Measurements from ENCODE around the gene DCLK3.

DCLK3 gene

GRCh38 chr3:36740787-36741186, 23.6 kb downstream of the DCLK3 start:
- H3K4me3 ChIP-seq (ENCODE audit: low read depth, low read length): no peak overlapping the region
- H3K27ac ChIP-seq (ENCODE audit: low read depth, low read length): no peak overlapping the region
- no peaks in the 10 kb centered on the region for H3K79me1 ChIP-seq (ENCODE audit: low read length)
- no peak overlapping the region for H2BK5ac ChIP-seq (ENCODE audit: low read depth, low read length, poor library complexity)
- no peak overlapping the region for H3K9ac ChIP-seq (ENCODE audit: low read length)
- no peak overlapping the region for H3K14ac ChIP-seq (ENCODE audit: low read length)
- WGBS (ENCODE audit: extremely low coverage, insufficient coverage, insufficient read length): no CpG with 5 or more reads among the region's 2 CpGs
- H3K4me2 ChIP-seq (ENCODE audit: low read length): no peak overlapping the region
- no peak overlapping the region for H2BK120ac ChIP-seq (ENCODE audit: insufficient read depth, low read length, poor library complexity)
- H2BK12ac ChIP-seq (ENCODE audit: low read length): no peak overlapping the region
- H3K9me3 ChIP-seq (ENCODE audit: insufficient read depth, low read depth, low read length): peaks cover 3% of the 10 kb centered on the region
- H4K8ac ChIP-seq (ENCODE audit: low read depth, low read length): no peak overlapping the region
- no peaks in the 10 kb centered on the region for H3K27me3 ChIP-seq (ENCODE audit: insufficient read depth, low read length)
- H3K4me1 ChIP-seq (ENCODE audit: control insufficient read depth in 1 of 2, insufficient read depth in 2 of 2, low read length in 2 of 2): peaks cover 3 to 9% of the 10 kb centered on the region in 2 experiments
- H3K36me3 ChIP-seq (ENCODE audit: control insufficient read depth in 1 of 2, insufficient read depth in 2 of 2, low read length in 2 of 2): no peaks in the 10 kb centered on the region
- no peak overlapping the region for H4K91ac ChIP-seq (ENCODE audit: low read depth, low read length)
- no peak overlapping the region for H4K12ac ChIP-seq (ENCODE audit: low read depth, low read length)
- H3K18ac ChIP-seq (ENCODE audit: low read length): no peak overlapping the region
- no peaks in the 10 kb centered on the region for H3K79me2 ChIP-seq (ENCODE audit: control insufficient read depth, insufficient read depth, low read length, poor library complexity)
- no peak overlapping the region for H2AFZ ChIP-seq (ENCODE audit: insufficient read depth, low read length, poor library complexity)
- no peak overlapping the region for H2AK5ac ChIP-seq (ENCODE audit: low read length)
- no peak for DNase-seq
- H3K23ac ChIP-seq (ENCODE audit: low read length): no peak overlapping the region
- no peak overlapping the region for H3K4ac ChIP-seq (ENCODE audit: low read depth, low read length)

DNA sequence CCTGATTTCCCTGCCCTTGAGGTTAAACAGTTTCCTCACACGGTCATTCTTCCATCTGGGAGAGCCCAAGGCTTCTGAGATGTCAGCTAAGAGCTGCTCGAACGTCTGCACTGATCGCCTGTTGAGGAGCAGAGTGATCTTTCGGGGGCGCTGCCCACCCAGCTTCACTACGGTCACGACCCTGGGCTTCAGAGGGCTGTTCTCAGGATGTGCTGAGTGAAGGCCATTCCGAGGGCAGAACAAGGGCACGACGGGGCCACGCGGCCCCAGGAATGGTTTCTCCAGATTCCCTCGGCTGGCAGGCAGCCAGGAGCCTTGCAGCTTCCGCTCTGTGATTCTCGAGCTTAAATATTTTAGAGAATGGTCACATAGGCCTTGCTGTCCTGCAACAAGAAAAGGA, 25.7 kb downstream of the DCLK3 start:
- no peak overlapping the region for H2BK5ac ChIP-seq (ENCODE audit: low read depth, low read length, poor library complexity)
- WGBS (ENCODE audit: extremely low coverage, insufficient coverage, insufficient read length): no CpG with 5 or more reads among the region's 16 CpGs
- no peak overlapping the region for H3K14ac ChIP-seq (ENCODE audit: low read length)
- no peak overlapping the region for H4K12ac ChIP-seq (ENCODE audit: low read depth, low read length)
- no peak overlapping the region for H3K18ac ChIP-seq (ENCODE audit: low read length)
- no peaks in the 10 kb centered on the region for H3K79me1 ChIP-seq (ENCODE audit: low read length)
- H3K27ac ChIP-seq (ENCODE audit: low read depth, low read length): no peak overlapping the region
- peaks cover 3% of the 10 kb centered on the region for H3K9me3 ChIP-seq (ENCODE audit: insufficient read depth, low read depth, low read length)
- no peak overlapping the region for H3K4me3 ChIP-seq (ENCODE audit: low read depth, low read length)
- H2BK12ac ChIP-seq (ENCODE audit: low read length): no peak overlapping the region
- H2AK5ac ChIP-seq (ENCODE audit: low read length): no peak overlapping the region
- no peak overlapping the region for H3K4me2 ChIP-seq (ENCODE audit: low read length)
- H3K4me1 ChIP-seq (ENCODE audit: control insufficient read depth in 1 of 2, insufficient read depth in 2 of 2, low read length in 2 of 2): peaks cover 3 to 15% of the 10 kb centered on the region in 2 experiments
- DNase-seq: no peak
- H4K91ac ChIP-seq (ENCODE audit: low read depth, low read length): no peak overlapping the region
- no peaks in the 10 kb centered on the region for H3K79me2 ChIP-seq (ENCODE audit: control insufficient read depth, insufficient read depth, low read length, poor library complexity)
- no peak overlapping the region for H3K9ac ChIP-seq (ENCODE audit: low read length)
- no peak overlapping the region for H2AFZ ChIP-seq (ENCODE audit: insufficient read depth, low read length, poor library complexity)
- no peaks in the 10 kb centered on the region for H3K27me3 ChIP-seq (ENCODE audit: insufficient read depth, low read length)
- H3K4ac ChIP-seq (ENCODE audit: low read depth, low read length): no peak overlapping the region
- no peak overlapping the region for H3K23ac ChIP-seq (ENCODE audit: low read length)
- no peak overlapping the region for H2BK120ac ChIP-seq (ENCODE audit: insufficient read depth, low read length, poor library complexity)
- no peaks in the 10 kb centered on the region for H3K36me3 ChIP-seq (ENCODE audit: control insufficient read depth in 1 of 2, insufficient read depth in 2 of 2, low read length in 2 of 2)
- H4K8ac ChIP-seq (ENCODE audit: low read depth, low read length): no peak overlapping the region

- H3K4me3 ChIP-seq (ENCODE audit: low read depth, low read length): no peak overlapping the region
- no peak overlapping the region for H3K18ac ChIP-seq (ENCODE audit: low read length)
- H3K4me2 ChIP-seq (ENCODE audit: low read length): no peak overlapping the region
- no peak overlapping the region for H2AFZ ChIP-seq (ENCODE audit: insufficient read depth, low read length, poor library complexity)
- no peak overlapping the region for H3K23ac ChIP-seq (ENCODE audit: low read length)
- no peak overlapping the region for H3K4ac ChIP-seq (ENCODE audit: low read depth, low read length)
- no peak overlapping the region for H3K14ac ChIP-seq (ENCODE audit: low read length)
- H3K9me3 ChIP-seq (ENCODE audit: insufficient read depth, low read depth, low read length): peaks cover 3% of the 10 kb centered on the region
- no peak overlapping the region for H4K12ac ChIP-seq (ENCODE audit: low read depth, low read length)
- H4K91ac ChIP-seq (ENCODE audit: low read depth, low read length): no peak overlapping the region
- no peak overlapping the region for H2BK5ac ChIP-seq (ENCODE audit: low read depth, low read length, poor library complexity)
- peaks cover 8 to 22% of the 10 kb centered on the region in 2 experiments for H3K4me1 ChIP-seq (ENCODE audit: control insufficient read depth in 1 of 2, insufficient read depth in 2 of 2, low read length in 2 of 2)
- no peak overlapping the region for H2AK5ac ChIP-seq (ENCODE audit: low read length)
- H2BK120ac ChIP-seq (ENCODE audit: insufficient read depth, low read length, poor library complexity): no peak overlapping the region
- no peak overlapping the region for H3K27ac ChIP-seq (ENCODE audit: low read depth, low read length)
- WGBS (ENCODE audit: extremely low coverage, insufficient coverage, insufficient read length): no CpG with 5 or more reads among the region's 1 CpG
- H2BK12ac ChIP-seq (ENCODE audit: low read length): no peak overlapping the region
- H4K8ac ChIP-seq (ENCODE audit: low read depth, low read length): no peak overlapping the region
- no peaks in the 10 kb centered on the region for H3K36me3 ChIP-seq (ENCODE audit: control insufficient read depth in 1 of 2, insufficient read depth in 2 of 2, low read length in 2 of 2)
- DNase-seq: peak in 1 of 2 donors; percentile 34
- H3K79me2 ChIP-seq (ENCODE audit: control insufficient read depth, insufficient read depth, low read length, poor library complexity): no peaks in the 10 kb centered on the region
- no peaks in the 10 kb centered on the region for H3K27me3 ChIP-seq (ENCODE audit: insufficient read depth, low read length)
- H3K9ac ChIP-seq (ENCODE audit: low read length): no peak overlapping the region
- peaks cover 2% of the 10 kb centered on the region for H3K79me1 ChIP-seq (ENCODE audit: low read length)
Measured at GRCh38 chr3:36736301-36736700, 28.1 kb downstream of the DCLK3 start.

GRCh38 chr3:36734742-36735141, 29.6 kb downstream of the DCLK3 start:
- no peaks in the 10 kb centered on the region for H3K79me2 ChIP-seq (ENCODE audit: control insufficient read depth, insufficient read depth, low read length, poor library complexity)
- no peak overlapping the region for H3K14ac ChIP-seq (ENCODE audit: low read length)
- H4K91ac ChIP-seq (ENCODE audit: low read depth, low read length): no peak overlapping the region
- H2BK120ac ChIP-seq (ENCODE audit: insufficient read depth, low read length, poor library complexity): no peak overlapping the region
- peaks cover 8 to 22% of the 10 kb centered on the region in 2 experiments for H3K4me1 ChIP-seq (ENCODE audit: control insufficient read depth in 1 of 2, insufficient read depth in 2 of 2, low read length in 2 of 2)
- no peak overlapping the region for H3K27ac ChIP-seq (ENCODE audit: low read depth, low read length)
- no peak overlapping the region for H2BK12ac ChIP-seq (ENCODE audit: low read length)
- no CpG with 5 or more reads among the region's 2 CpGs for WGBS (ENCODE audit: extremely low coverage, insufficient coverage, insufficient read length)
- H3K9me3 ChIP-seq (ENCODE audit: insufficient read depth, low read depth, low read length): peaks cover 3% of the 10 kb centered on the region
- H3K18ac ChIP-seq (ENCODE audit: low read length): no peak overlapping the region
- no peaks in the 10 kb centered on the region for H3K36me3 ChIP-seq (ENCODE audit: control insufficient read depth in 1 of 2, insufficient read depth in 2 of 2, low read length in 2 of 2)
- no peak overlapping the region for H3K23ac ChIP-seq (ENCODE audit: low read length)
- no peak overlapping the region for H3K4me3 ChIP-seq (ENCODE audit: low read depth, low read length)
- no peak overlapping the region for H3K4me2 ChIP-seq (ENCODE audit: low read length)
- no peak overlapping the region for H3K9ac ChIP-seq (ENCODE audit: low read length)
- H2BK5ac ChIP-seq (ENCODE audit: low read depth, low read length, poor library complexity): no peak overlapping the region
- H2AFZ ChIP-seq (ENCODE audit: insufficient read depth, low read length, poor library complexity): no peak overlapping the region
- H3K27me3 ChIP-seq (ENCODE audit: insufficient read depth, low read length): no peaks in the 10 kb centered on the region
- H3K4ac ChIP-seq (ENCODE audit: low read depth, low read length): no peak overlapping the region
- DNase-seq: peak; percentile 46 to 67
- no peak overlapping the region for H4K12ac ChIP-seq (ENCODE audit: low read depth, low read length)
- peaks cover 2% of the 10 kb centered on the region for H3K79me1 ChIP-seq (ENCODE audit: low read length)
- H2AK5ac ChIP-seq (ENCODE audit: low read length): no peak overlapping the region
- H4K8ac ChIP-seq (ENCODE audit: low read depth, low read length): no peak overlapping the region

All from trophoblast cell (in vitro differentiated cells and primary cell).